ENCODE data around the gene KRTAP2-3. TPM values are rescaled to one million over a fixed set of nuclear protein-coding genes. Genes with fewer than 3 reads are reported as not detected.

Gene KRTAP2-3
- total and polyA plus RNA-seq, 2 experiments from 2014 or later = not detected

- Histone ChIP-seq H3K4me1 (ENCODE audit: insufficient read depth) (no peaks in the 10 kb centered on the region), H3K4me3 (no peak overlapping the region), H3K36me3 (ENCODE audit: insufficient read depth) (no peaks in the 10 kb centered on the region), H3K9me2 (ENCODE audit: insufficient read depth) (no peaks in the 10 kb centered on the region), H3K27ac (ENCODE audit: low read depth) (no peak overlapping the region), H3K4me2 (no peak overlapping the region), H2AFZ (no peak overlapping the region), H3K79me2 (replicated peaks; ENCODE audit: insufficient read depth) (no peaks in the 10 kb centered on the region), H4K20me1 (replicated peaks; ENCODE audit: insufficient read depth) (no peaks in the 10 kb centered on the region), H3F3A (replicated peaks; ENCODE audit: low read depth) (no peaks in the 10 kb centered on the region), H3K27me3 (ENCODE audit: insufficient read depth) (no peaks in the 10 kb centered on the region)
- no peaks in the 10 kb centered on the region for H3K36me3 Mint-ChIP-seq (ENCODE audit: low read depth)
- H3K4me1 Mint-ChIP-seq = no peaks in the 10 kb centered on the region
- H3K4me3 Mint-ChIP-seq = no peak overlapping the region
- TF ChIP-seq STAT1 (IDR thresholded peaks at IDR 0.05; ENCODE audit: unreplicated experiment) = no peak
- no peak for TF ChIP-seq ETS1 (IDR thresholded peaks at IDR 0.05)
- no peak for TF ChIP-seq REST (IDR thresholded peaks at IDR 0.05; ENCODE audit: unreplicated experiment)
- TF ChIP-seq JUNB (IDR thresholded peaks at IDR 0.05; ENCODE audit: unreplicated experiment) = no peak
- TF ChIP-seq CTCF (conservative IDR thresholded peaks at IDR 0.05; ENCODE audit: low read depth in 2 of 2) = no peak
- no peak for TF ChIP-seq ZNF331 (CRISPR knock-in tag; IDR thresholded peaks at IDR 0.05; ENCODE audit: low read depth)
- no peak for TF ChIP-seq ZNF462 (CRISPR knock-in tag; IDR thresholded peaks at IDR 0.05)
- TF ChIP-seq EZH2phosphoT487 (IDR thresholded peaks at IDR 0.05; ENCODE audit: unreplicated experiment) = no peak
- no peak for TF ChIP-seq ZNF114 (CRISPR knock-in tag; IDR thresholded peaks at IDR 0.05)
- TF ChIP-seq EZH2 (IDR thresholded peaks at IDR 0.05; ENCODE audit: low read depth, unreplicated experiment) = no peak
- no peak overlapping the region for H3K27ac Mint-ChIP-seq
- ATAC-seq = no peak
- no peaks in the 10 kb centered on the region for H3K9me3 Mint-ChIP-seq
- DNase-seq (ENCODE audit: low spot score) = no peak
- H3K27me3 Mint-ChIP-seq (ENCODE audit: insufficient read depth, low read depth, poor library complexity) = peaks cover 2% of the 10 kb centered on the region
Measured at GRCh38 chr17:41024697-41025096, 35.2 kb downstream of the KRTAP2-3 start.

Measured in GM23338 (cell line).